Measurements from ENCODE around the gene GOLGB1.
A peak's percentile ranks its signal among the peaks of the same experiment; 100 is the strongest.
"Not testable (repeated sequence)": the region's sequence is repeated elsewhere in the genome, so short reads cannot be mapped to it uniquely, and the experiment has no call there.

GOLGB1 gene, protein sequence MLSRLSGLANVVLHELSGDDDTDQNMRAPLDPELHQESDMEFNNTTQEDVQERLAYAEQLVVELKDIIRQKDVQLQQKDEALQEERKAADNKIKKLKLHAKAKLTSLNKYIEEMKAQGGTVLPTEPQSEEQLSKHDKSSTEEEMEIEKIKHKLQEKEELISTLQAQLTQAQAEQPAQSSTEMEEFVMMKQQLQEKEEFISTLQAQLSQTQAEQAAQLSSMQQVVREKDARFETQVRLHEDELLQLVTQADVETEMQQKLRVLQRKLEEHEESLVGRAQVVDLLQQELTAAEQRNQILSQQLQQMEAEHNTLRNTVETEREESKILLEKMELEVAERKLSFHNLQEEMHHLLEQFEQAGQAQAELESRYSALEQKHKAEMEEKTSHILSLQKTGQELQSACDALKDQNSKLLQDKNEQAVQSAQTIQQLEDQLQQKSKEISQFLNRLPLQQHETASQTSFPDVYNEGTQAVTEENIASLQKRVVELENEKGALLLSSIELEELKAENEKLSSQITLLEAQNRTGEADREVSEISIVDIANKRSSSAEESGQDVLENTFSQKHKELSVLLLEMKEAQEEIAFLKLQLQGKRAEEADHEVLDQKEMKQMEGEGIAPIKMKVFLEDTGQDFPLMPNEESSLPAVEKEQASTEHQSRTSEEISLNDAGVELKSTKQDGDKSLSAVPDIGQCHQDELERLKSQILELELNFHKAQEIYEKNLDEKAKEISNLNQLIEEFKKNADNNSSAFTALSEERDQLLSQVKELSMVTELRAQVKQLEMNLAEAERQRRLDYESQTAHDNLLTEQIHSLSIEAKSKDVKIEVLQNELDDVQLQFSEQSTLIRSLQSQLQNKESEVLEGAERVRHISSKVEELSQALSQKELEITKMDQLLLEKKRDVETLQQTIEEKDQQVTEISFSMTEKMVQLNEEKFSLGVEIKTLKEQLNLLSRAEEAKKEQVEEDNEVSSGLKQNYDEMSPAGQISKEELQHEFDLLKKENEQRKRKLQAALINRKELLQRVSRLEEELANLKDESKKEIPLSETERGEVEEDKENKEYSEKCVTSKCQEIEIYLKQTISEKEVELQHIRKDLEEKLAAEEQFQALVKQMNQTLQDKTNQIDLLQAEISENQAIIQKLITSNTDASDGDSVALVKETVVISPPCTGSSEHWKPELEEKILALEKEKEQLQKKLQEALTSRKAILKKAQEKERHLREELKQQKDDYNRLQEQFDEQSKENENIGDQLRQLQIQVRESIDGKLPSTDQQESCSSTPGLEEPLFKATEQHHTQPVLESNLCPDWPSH (N-terminal part only)

DNA sequence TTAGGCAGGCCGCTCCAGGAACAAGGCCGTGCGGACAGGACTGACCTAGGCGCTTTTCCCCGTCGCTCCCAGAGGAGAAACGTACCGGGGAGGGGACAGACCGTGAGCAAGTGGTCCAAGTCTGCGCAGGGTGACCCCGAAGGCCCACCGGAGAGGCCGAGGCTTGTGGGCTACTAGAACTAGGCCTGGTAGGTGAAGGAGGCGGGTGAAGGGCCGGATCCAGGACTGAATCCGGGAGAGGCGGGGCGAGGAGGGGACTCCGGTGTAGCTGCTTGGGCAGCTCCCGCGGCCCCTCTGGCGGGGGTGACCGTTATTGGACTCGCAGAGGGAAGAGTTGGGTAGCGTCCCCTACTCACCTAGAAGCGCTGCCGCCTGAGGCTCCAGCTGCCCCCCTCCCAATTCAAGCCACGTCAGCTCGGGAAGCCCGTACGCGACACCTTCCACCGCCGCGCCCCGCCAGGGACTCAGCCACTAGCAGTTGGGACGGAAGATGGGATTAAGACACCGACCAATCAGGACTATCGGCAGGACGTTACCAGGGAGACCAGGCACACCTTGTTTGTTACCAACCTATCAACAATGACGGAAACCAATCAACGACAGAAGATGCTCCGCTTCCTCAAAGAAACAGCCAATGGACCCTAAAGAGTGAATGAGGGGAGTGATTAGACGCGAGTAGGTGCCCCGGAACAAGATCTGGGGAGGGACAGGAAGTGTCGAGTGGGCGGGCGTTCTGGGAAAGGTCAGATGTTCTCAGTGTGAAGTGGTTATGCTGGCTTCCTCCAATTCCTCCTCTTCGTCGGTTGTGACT lies at the start of gene GOLGB1:
TSS of gene GOLGB1 (minus strand) at position 466 of the 811 bp plus-strand sequence. CDS start 18,770 bp downstream, outside the sequence.
- no peak within 1 kb of the TSS for H3K27ac Mint-ChIP-seq
- no peak within 1 kb of the TSS for H3K4me3 Mint-ChIP-seq
- no peaks in the 10 kb centered on the region for H3K4me1 Mint-ChIP-seq (ENCODE audit: low read depth)
- H3K27me3 Mint-ChIP-seq: peaks cover 12% of the 10 kb centered on the region
- no peaks in the 10 kb centered on the region for H3K36me3 Mint-ChIP-seq (ENCODE audit: low read depth)
- H3K9me3 Mint-ChIP-seq: no peaks in the 10 kb centered on the region

DNA sequence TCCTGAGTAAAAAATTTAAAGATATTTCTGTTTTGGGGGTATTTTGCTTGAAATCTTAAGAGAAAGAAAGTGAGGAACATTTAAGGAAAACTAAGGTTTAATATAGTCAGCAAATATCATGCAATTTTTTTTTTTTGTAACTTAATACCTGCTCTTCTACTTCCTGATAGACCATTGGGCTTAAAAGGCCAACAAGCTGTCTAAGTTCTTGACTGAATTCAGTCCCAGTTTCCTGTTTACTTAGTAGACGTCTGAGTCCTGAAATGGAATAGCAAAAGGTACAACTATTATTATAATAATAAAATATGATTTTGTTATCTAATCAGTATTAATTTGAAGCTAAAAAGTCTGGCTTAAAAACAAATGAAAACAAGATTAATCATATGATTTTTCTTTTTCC lies 47.4 kb upstream of the GOLGB1 start:
- Mint-ChIP-seq H3K4me1 (ENCODE audit: low read depth) (peaks cover 34% of the 10 kb centered on the region), H3K4me3 (no peak overlapping the region), H3K27me3 (no peaks in the 10 kb centered on the region), H3K27ac (no peak overlapping the region), H3K36me3 (ENCODE audit: low read depth) (peaks cover 71% of the 10 kb centered on the region), H3K9me3 (no peaks in the 10 kb centered on the region)

DNA sequence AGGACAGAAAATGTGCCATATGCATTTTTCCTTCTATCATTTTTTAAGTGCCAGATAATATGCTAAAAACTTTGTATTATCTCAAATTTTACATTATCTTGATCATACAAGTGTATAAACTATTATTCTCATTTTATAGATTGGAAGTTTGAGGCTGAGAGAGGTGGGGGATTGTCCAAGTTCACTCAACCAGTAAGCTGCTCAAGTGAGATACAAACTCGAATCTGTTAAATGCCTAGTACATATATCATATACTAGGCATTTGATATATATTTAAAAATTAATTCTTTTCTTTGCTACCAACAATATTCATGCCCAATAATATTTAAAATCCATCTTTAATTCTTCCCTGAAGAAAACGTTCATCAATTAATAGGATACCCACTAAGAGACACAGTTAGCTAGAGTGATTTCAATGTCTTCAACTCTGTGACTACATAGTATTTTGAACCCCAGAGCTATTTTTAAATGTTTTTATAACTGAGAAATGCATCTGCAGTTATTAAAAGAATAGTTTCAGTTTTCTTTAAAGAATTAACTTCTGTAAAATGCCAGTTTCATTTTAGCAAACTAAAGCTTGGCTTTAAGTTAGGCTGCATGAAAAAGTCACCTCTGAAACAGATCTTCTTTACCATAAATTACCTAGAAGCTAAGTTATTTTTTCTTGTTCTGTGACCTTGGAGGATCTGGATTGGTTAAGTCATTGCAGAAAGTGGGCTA lies 44.9 kb upstream of the GOLGB1 start:
- no peaks in the 10 kb centered on the region for H3K9me3 Mint-ChIP-seq
- no peak overlapping the region for H3K4me3 Mint-ChIP-seq
- no peak overlapping the region for H3K27ac Mint-ChIP-seq
- no peaks in the 10 kb centered on the region for H3K27me3 Mint-ChIP-seq
- H3K4me1 Mint-ChIP-seq (ENCODE audit: low read depth): peaks cover 22% of the 10 kb centered on the region
- peaks cover 68% of the 10 kb centered on the region for H3K36me3 Mint-ChIP-seq (ENCODE audit: low read depth)

DNA sequence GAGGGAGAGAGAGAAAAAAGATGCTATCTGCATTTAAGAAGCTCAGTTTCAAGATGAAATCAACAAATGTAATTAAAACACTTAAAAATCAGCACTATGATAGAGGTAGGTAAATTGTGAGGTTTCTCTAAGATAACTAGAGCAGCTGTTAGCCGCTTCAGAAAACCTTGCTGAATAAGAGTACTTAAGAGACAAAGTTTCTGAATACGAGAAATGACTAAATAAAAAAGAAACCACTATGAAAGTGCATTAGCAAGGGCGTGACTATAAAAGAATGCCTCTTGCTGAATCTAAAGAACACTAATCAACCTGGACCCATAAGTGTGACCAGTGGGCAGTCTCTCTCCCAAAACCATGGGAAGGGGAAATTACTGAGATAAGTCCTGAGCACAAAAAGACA lies 43.5 kb upstream of the GOLGB1 start:
- Mint-ChIP-seq H3K27ac (peak overlapping the region; percentile 63), H3K4me3 (peak overlapping the region; percentile 26), H3K4me1 (ENCODE audit: low read depth) (peaks cover 22% of the 10 kb centered on the region), H3K27me3 (no peaks in the 10 kb centered on the region), H3K9me3 (no peaks in the 10 kb centered on the region), H3K36me3 (ENCODE audit: low read depth) (peaks cover 72% of the 10 kb centered on the region)

DNA sequence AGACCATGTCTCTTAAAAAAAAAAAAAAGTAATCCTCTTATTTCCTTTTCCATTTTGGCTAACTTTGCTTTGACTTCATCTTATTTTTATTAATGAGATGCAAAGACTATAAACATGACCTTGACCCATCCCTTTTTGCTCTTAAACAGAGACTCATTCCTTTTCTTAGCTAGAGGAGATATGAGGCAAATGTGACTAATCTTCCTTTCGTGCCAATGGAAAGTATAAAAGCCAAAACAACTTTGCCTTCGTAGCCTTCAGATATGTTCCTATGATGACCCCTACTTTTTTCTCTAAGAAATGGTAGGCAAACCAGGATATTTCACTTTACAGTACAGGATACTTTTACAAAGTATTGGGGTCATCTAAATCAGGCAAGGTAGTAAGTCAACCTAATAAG lies 36.9 kb upstream of the GOLGB1 start:
- no peak overlapping the region for H3K4me3 Mint-ChIP-seq
- H3K4me1 Mint-ChIP-seq (ENCODE audit: low read depth): no peaks in the 10 kb centered on the region
- no peaks in the 10 kb centered on the region for H3K27me3 Mint-ChIP-seq
- no peak overlapping the region for H3K27ac Mint-ChIP-seq
- peaks cover 83% of the 10 kb centered on the region for H3K36me3 Mint-ChIP-seq (ENCODE audit: low read depth)
- H3K9me3 Mint-ChIP-seq: no peaks in the 10 kb centered on the region

DNA sequence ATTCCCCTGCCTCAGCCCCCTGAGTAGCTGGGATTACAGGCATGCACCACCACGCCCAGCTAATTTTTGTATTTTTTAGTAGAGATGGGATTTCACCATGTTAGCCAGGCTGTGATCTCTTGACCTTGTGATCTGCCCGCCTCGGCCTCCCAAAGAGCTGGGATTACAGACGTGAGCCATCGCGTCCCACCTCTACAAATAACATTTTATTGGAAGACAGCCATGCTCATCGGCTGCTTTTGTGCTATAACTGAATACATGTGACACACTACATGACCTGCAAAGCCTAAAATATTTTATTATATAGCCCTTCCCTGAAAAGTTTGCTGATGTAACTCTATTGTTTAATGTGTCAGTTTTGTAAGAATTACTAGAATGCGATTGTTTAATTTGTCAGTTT lies 33.2 kb upstream of the GOLGB1 start:
- H3K36me3 Mint-ChIP-seq (ENCODE audit: low read depth): peaks cover 91% of the 10 kb centered on the region
- H3K9me3 Mint-ChIP-seq: not testable (repeated sequence)

DNA sequence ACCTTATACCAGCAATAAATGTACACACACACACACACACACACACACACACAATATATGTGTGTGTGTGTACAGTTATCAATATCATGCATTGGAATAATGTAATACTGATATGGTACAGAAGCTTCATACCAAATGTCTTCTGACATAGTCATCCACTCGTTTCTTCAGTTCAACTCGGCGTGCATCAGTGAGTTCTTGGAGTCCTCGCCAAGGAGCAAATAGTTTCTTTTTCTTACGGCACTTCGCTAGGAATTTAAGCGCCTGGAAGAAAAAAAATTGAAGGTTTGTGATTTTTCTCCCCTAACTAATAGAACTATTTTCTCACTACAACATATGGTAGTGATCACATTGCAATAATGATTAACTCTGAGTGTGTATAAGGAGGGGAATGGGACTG lies 32.1 kb upstream of the GOLGB1 start:
- Mint-ChIP-seq H3K27ac (no peak overlapping the region), H3K4me1 (ENCODE audit: low read depth) (no peaks in the 10 kb centered on the region), H3K27me3 (no peaks in the 10 kb centered on the region), H3K9me3 (no peaks in the 10 kb centered on the region), H3K4me3 (no peak overlapping the region), H3K36me3 (ENCODE audit: low read depth) (peaks cover 92% of the 10 kb centered on the region)

More for the DNA sequence above, 33.2 kb upstream of the GOLGB1 start:
- H3K4me1 Mint-ChIP-seq (ENCODE audit: low read depth); H3K27ac Mint-ChIP-seq; H3K27me3 Mint-ChIP-seq; H3K4me3 Mint-ChIP-seq: not testable (repeated sequence)

DNA sequence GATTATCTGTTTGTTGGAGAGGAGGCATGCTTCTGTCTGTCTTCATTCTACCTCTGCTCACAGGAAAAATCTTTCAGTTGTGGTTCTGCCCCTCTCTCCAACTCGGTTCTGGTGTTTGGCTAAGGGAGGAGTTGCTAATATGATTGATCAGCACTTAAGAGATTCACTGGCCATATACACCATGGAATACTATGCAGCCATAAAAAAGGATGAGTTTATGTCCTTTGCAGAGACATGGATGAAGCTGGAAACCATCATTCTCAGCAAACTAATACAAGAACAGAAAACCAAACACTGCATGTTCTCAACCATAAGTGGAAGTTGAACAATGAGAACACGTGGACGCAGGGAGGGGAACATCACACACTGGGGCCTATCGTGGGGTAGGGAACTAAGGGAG lies 25.6 kb upstream of the GOLGB1 start:
- not testable (repeated sequence) for H3K4me1 Mint-ChIP-seq (ENCODE audit: low read depth); H3K27ac Mint-ChIP-seq; H3K9me3 Mint-ChIP-seq; H3K4me3 Mint-ChIP-seq; H3K27me3 Mint-ChIP-seq
- H3K36me3 Mint-ChIP-seq (ENCODE audit: low read depth): peaks cover 83% of the 10 kb centered on the region

DNA sequence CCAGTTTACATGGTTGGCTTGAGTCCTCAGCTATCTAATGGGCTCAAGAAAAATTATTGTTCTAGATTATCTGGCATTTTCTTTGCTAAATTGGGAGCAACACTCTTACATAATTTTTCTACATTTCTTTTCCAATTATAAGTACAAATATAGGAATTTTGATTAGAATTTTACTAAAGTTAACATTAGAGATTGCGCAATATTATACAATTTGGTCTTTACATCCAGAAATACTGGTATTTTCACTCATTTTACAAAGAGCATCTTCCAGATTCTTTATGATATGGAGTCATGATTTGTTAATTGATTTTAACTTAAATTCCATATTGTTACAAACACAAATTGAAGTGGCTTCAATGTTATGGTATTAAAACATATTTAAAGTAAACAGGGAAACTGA lies 19.7 kb upstream of the GOLGB1 start:
- H3K27ac Mint-ChIP-seq: no peak overlapping the region
- H3K36me3 Mint-ChIP-seq (ENCODE audit: low read depth): peaks cover 43% of the 10 kb centered on the region

DNA sequence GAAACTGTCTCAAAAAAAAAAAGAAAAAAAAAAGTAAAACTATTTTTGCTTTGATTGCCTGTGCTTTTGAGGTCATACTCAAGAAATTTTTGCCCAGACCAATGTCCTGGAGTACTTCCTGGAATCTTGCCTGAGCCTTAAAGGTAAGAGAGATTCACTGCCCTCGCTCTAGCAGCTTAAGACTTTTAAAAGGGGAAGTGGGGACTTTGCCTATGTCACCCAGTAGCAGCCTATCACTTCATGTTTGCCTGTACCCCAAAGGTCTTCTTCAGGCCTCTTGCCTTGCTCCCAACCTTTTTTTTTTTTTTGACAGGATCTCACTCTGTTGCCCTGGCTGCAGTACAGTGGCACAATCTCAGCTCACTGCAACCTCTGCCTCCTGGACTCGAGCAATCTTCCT lies 18.9 kb upstream of the GOLGB1 start:
- Mint-ChIP-seq H3K36me3 (ENCODE audit: low read depth) (peaks cover 35% of the 10 kb centered on the region), H3K27ac (no peak overlapping the region), H3K9me3 (no peaks in the 10 kb centered on the region)

More for the DNA sequence above, 19.7 kb upstream of the GOLGB1 start:
- no peaks in the 10 kb centered on the region for H3K9me3 Mint-ChIP-seq
- H3K4me1 Mint-ChIP-seq (ENCODE audit: low read depth): no peaks in the 10 kb centered on the region
- no peaks in the 10 kb centered on the region for H3K27me3 Mint-ChIP-seq
- no peak overlapping the region for H3K4me3 Mint-ChIP-seq

DNA sequence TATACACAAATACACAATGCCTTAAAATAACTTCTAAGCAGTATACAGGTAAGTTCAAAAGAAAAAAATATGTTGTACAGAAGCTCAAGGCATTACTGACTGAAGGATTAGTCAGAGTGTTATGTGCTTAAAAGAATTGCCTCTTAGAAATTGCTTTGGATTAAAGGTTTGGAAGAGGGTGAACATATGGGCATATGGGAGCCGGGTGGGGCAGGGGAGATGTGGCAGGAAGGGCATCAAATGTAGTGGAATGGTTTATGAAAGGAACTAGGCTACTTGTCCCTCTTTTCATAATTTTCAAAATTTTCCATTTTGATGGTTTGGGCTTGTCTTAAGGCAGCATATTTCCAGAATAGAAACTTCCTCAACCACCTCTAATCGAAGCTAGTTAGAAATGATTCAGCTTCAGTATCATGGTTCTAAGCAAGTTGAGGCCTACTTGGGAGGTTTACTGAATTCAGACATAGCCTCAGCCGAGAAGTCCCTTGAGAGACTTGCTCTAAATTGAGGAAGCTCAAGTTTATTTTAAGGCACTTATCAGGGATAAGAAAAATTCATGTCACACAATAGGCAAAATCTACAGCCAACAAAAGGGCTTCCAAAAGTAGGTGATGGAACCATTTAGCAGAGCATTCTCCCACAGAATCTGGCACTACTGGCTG lies 10.1 kb upstream of the GOLGB1 start:
- Mint-ChIP-seq H3K36me3 (ENCODE audit: low read depth) (no peaks in the 10 kb centered on the region), H3K4me3 (no peak overlapping the region), H3K27me3 (peaks cover 6% of the 10 kb centered on the region), H3K27ac (no peak overlapping the region), H3K9me3 (no peaks in the 10 kb centered on the region), H3K4me1 (ENCODE audit: low read depth) (no peaks in the 10 kb centered on the region)

More for the DNA sequence above, 18.9 kb upstream of the GOLGB1 start:
- Mint-ChIP-seq H3K27me3 (no peaks in the 10 kb centered on the region), H3K4me1 (ENCODE audit: low read depth) (no peaks in the 10 kb centered on the region), H3K4me3 (no peak overlapping the region)

DNA sequence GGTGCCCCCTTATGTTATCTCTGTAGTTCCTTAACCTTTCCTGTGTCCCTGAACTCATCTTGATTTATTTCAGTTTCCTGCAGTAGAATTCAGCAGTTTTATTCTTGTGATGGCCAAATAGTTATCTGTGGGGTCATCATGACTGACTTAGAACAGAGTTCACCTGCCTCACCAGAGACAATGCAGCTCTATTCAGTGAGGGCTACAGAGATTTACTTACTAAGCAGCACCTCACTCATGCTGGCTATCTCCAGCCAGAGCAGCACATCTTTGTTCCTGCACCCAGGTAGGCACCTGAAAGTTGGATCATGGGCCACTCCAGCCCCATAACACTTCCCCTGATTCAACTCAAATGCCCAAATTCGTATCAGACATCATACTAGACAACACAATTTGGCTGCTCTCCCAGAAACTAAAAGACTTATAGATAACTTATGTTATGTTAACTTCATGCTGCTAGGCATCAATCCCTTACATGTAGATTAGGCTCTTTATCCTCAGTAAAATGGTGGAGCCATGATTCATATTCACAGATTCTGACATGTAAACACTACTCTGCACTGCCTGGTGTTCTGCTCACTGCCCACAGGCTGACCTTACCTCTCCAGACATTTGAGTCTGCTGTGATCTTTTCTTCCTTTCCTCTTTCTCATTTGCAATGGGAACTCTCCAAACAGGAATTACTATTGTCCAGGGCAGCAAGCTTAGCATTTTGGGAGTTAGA lies 9.3 kb upstream of the GOLGB1 start:
- H3K27ac Mint-ChIP-seq: no peak overlapping the region
- H3K9me3 Mint-ChIP-seq: no peaks in the 10 kb centered on the region
- H3K4me3 Mint-ChIP-seq: no peak overlapping the region
- peaks cover 6% of the 10 kb centered on the region for H3K27me3 Mint-ChIP-seq
- H3K4me1 Mint-ChIP-seq (ENCODE audit: low read depth): no peaks in the 10 kb centered on the region
- H3K36me3 Mint-ChIP-seq (ENCODE audit: low read depth): no peaks in the 10 kb centered on the region
